Central memory CD4-positive, alpha-beta T cell (primary cell): Measurements from ENCODE around the gene LTBP4.

Experiments used
- DNase-seq: peaks from one replicate; pipeline ENCODE4 v3.0.0; 2022

The LTBP4 gene

GRCh38 chr19:40597329-40597838 is 3.8 kb upstream of the LTBP4 start:
- no peak for DNase-seq

DNA sequence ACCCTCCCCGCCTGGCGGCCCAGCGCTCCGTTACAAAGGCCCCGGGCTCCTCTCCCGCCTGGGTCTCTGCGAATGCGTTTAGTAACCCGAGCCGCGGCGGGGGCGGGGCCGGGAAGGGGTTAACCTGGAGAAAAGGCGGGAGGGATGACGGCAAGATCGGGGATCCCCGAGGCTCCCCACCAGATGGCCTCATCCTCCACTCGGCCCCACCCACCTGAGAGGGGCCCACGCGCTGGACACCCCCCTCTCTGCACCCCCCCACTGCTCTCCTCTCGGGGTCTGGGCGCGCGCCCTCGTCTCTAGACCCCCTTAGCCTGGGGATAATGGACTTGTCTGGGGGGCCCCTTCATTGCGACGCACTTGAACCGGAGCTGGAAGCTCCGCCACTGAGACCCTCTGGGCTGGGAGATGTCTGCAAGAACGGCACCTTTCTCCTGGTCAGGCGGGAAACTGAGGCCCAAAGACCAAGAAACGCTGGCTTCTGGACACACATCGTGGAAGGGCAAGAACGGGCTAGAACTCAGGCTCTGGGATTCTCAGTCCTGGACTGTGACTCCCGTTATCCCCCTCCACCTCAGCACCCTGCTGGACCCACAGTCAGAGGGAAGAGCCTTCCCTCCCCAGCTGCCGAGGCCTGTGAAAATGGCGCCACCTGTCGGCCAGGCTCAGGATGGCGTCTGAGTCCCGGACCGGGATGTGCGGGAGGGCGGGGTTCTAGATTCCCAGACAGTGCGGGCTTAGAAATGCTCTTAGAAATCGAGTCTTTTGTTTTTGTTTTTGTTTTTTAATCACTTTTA is 2.9 kb upstream of the LTBP4 start:
- DNase-seq, result peak; percentile 75

DNA sequence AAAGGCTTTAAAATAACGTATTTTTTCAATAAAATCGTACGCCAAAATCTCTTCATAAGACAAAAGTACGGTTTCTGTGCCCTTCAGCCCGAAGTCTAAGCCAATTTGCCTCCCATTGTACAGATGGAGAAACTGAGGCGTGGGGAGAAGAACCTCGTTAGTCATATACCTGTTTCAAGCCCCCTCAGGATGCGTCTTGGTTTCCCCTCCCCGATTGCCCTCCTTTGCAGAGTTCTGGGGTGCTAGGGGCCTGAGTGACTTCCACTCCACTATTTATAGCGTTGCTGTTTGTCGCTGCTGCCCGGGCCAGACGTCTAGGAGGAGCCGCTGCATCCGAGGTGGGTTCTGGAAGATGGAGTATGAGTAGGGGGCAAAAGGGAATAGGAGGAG is 2.3 kb upstream of the LTBP4 start:
- DNase-seq, result no peak

GRCh38 chr19:40599331-40599901 is 1.8 kb upstream of the LTBP4 start:
- DNase-seq, result no peak

- no peak for DNase-seq
Measured at GRCh38 chr19:40599902-40600569, 1.1 kb upstream of the LTBP4 start.

- DNase-seq, result no peak
Measured at GRCh38 chr19:40600570-40601133, 517 bp upstream of the LTBP4 start.

GRCh38 chr19:40603071-40603388 is 1.9 kb downstream of the LTBP4 start:
- DNase-seq, result no peak

- peak; percentile 96 for DNase-seq
Measured at GRCh38 chr19:40603389-40604170, 2.4 kb downstream of the LTBP4 start.

GRCh38 chr19:40604171-40604646 is 3.0 kb downstream of the LTBP4 start:
- no peak for DNase-seq

GRCh38 chr19:40604647-40605215 is 3.6 kb downstream of the LTBP4 start:
- DNase-seq, result no peak

GRCh38 chr19:40605216-40605971 is 4.2 kb downstream of the LTBP4 start:
- DNase-seq, result peak; percentile 88

DNA sequence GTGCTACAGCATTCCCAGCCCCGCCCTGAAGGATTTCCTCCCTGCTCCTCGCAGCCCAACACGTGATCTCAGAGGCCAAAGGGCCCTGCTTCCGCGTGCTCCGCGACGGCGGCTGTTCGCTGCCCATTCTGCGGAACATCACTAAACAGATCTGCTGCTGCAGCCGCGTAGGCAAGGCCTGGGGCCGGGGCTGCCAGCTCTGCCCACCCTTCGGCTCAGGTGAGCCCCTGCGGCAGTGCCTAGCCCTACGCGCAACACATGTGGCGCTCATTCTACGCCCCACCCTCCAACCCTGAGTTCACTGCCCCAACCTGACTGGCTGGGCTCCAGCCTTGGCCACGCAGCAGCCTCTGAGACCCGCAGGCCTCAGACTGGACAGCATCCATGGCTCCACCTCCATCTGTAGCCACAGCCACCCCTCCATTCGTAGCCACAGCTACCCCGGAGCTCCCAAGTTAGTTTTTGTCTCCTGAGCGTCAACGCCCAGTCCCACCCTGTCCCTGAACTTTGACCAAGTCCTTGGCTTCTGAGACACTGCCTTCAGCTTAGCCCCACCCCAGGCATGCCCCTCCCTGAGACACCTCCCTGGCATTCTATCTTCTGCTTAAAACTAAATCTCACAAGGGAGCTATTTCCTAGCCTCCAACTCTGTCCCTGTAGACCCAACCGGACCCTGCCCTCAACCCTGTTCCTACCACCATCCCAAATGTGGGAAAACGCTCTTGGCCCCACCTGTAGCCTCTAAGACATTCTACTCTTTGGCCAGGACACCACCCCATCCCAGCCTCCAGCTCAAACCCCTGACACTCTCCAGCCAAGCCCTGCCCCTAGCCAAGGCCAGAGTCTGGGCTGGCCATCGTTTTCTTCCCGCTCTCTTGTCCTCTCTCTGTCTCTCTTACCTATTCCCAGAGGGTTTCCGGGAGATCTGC is 6.4 kb downstream of the LTBP4 start:
- no peak for DNase-seq

- no peak for DNase-seq
Measured at GRCh38 chr19:40608240-40608621, 7.1 kb downstream of the LTBP4 start.

DNA sequence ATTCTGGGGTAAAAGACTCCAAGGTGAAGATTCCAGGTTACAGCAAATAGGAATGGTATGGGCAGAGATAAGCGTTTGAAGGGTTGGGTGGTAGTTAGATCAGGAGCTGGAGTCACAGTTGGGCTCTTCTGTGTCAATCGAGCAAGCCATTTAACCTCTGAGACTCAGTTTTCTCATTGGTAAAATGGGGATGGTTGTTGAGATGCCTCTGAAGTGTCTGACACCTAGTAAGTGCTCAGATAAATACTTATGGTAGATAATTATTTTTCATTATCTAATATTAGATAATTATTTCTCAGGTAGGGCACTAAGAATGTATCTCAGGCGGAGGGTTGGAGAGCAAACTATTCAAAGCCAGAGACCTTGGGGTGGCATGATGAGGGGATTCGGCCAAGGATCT is 7.8 kb downstream of the LTBP4 start:
- DNase-seq, result no peak

GRCh38 chr19:40609561-40610395 is 8.6 kb downstream of the LTBP4 start:
- DNase-seq, result peak; percentile 75

- peak; percentile 81 for DNase-seq
Measured at GRCh38 chr19:40610396-40611064, 9.4 kb downstream of the LTBP4 start.

GRCh38 chr19:40611096-40611495 is 9.9 kb downstream of the LTBP4 start:
- DNase-seq, result peak; percentile 48

DNA sequence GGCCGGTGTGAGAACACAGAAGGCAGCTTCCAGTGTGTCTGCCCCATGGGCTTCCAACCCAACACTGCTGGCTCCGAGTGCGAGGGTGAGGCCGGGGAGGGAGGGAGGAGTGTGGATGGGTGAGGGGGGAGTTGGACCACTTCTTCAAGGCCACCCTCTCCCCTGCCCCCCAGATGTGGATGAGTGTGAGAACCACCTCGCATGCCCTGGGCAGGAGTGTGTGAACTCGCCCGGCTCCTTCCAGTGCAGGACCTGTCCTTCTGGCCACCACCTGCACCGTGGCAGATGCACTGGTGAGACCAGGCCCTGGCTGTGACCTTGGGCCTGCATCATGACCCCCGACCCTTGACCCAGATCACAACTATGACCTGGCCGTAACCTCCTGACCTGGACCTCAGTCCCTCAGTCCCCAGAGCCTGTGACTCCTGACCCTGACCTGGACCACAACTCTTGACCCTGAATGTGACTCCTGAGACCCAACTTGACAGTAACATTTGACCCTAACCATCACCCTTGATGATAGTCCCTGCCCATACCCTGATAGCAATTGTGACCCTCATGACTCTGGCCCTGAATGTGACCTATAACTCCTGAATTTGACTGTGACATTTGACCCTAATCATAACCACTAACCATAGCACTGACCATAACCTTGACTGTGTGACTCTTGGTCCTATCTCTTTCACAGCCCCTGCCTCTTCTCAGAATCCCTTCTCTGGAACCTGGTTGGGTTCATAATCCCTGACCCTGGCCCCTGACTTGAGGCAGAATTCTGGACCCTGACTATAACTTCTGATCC is 10.9 kb downstream of the LTBP4 start:
- DNase-seq, result no peak
